ENCODE measurements around the gene SUPT3H.
A peak's percentile ranks its signal among the peaks of the same experiment; 100 is the strongest.

SUPT3H gene

GRCh38 chr6:45351667-45352066, 26.1 kb downstream of the SUPT3H start:
- Histone ChIP-seq H3K23ac (ENCODE audit: low read length) (no peak overlapping the region), H3K18ac (ENCODE audit: low read length) (no peak overlapping the region), H3K79me1 (ENCODE audit: low read length) (no peaks in the 10 kb centered on the region), H3K4ac (ENCODE audit: low read depth, low read length) (no peak overlapping the region), H3K27me3 (ENCODE audit: insufficient read depth, low read length, poor library complexity) (no peaks in the 10 kb centered on the region), H4K8ac (ENCODE audit: low read depth, low read length) (no peak overlapping the region), H2BK5ac (ENCODE audit: low read length) (no peak overlapping the region), H3K36me3 (ENCODE audit: control insufficient read depth, insufficient read depth, low read length) (no peaks in the 10 kb centered on the region), H2BK120ac (ENCODE audit: low read depth, low read length) (no peak overlapping the region), H2BK15ac (replicated peaks; ENCODE audit: low read depth) (no peak overlapping the region), H3K4me2 (ENCODE audit: low read length) (no peak overlapping the region), H3K4me1 (ENCODE audit: control insufficient read depth, low read depth, low read length) (peaks cover 3% of the 10 kb centered on the region), H3K79me2 (ENCODE audit: control insufficient read depth, insufficient read depth, low read length) (no peaks in the 10 kb centered on the region), H3K9ac (ENCODE audit: low read length) (no peak overlapping the region), H3K27ac (ENCODE audit: low read depth, low read length) (no peak overlapping the region), H2AK5ac (ENCODE audit: low read length) (no peak overlapping the region), H3K4me3 (ENCODE audit: low read length) (no peak overlapping the region), H3K56ac (ENCODE audit: low read length) (no peak overlapping the region), H4K5ac (ENCODE audit: low read length) (no peak overlapping the region)
- DNase-seq = no peak
- WGBS (ENCODE audit: extremely low coverage, insufficient coverage, low lambda C conversion rate) = 100% methylated on average over 1 of the region's 1 CpG

DNA sequence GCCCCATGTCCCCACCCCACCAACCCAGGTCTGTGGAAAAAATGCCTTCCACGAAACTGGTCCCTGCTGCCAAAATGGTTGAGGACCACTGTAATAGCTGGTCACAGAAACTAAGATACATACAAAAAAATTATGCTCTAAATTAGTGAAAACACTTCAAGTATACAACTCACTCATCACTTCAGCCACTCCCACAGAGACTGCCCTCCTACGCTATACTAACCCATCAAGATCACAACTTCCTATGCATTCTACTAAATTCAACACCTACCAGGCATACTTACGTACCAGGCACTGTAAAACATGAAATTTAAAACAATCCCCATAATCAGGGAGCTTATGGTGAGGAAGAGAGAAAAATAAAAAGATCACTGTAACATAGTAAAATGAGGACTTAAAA, 26.7 kb downstream of the SUPT3H start:
- no CpG with 5 or more reads among the region's 3 CpGs for WGBS (ENCODE audit: extremely low coverage, insufficient coverage, low lambda C conversion rate)
- no peak overlapping the region for H4K8ac ChIP-seq (ENCODE audit: low read depth, low read length)

GRCh38 chr6:45350186-45350710, 27.5 kb downstream of the SUPT3H start:
- H4K8ac ChIP-seq (ENCODE audit: low read depth, low read length) = no peak overlapping the region
- H3K23ac ChIP-seq (ENCODE audit: low read length) = no peak overlapping the region
- H3K4me1 ChIP-seq (ENCODE audit: control insufficient read depth, low read depth, low read length) = peaks cover 3% of the 10 kb centered on the region
- no peak overlapping the region for H2AK5ac ChIP-seq (ENCODE audit: low read length)
- H3K9ac ChIP-seq (ENCODE audit: low read length) = no peak overlapping the region
- no peaks in the 10 kb centered on the region for H3K36me3 ChIP-seq (ENCODE audit: control insufficient read depth, insufficient read depth, low read length)
- no peak overlapping the region for H3K4me3 ChIP-seq (ENCODE audit: low read length)
- H4K5ac ChIP-seq (ENCODE audit: low read length) = no peak overlapping the region
- H3K4ac ChIP-seq (ENCODE audit: low read depth, low read length) = no peak overlapping the region
- H3K18ac ChIP-seq (ENCODE audit: low read length) = no peak overlapping the region
- H3K79me2 ChIP-seq (ENCODE audit: control insufficient read depth, insufficient read depth, low read length) = no peaks in the 10 kb centered on the region
- no peaks in the 10 kb centered on the region for H3K27me3 ChIP-seq (ENCODE audit: insufficient read depth, low read length, poor library complexity)
- H3K27ac ChIP-seq (ENCODE audit: low read depth, low read length) = no peak overlapping the region
- DNase-seq = no peak
- H3K56ac ChIP-seq (ENCODE audit: low read length) = no peak overlapping the region
- no peak overlapping the region for H2BK5ac ChIP-seq (ENCODE audit: low read length)
- H2BK120ac ChIP-seq (ENCODE audit: low read depth, low read length) = no peak overlapping the region
- no peak overlapping the region for H2BK15ac ChIP-seq (replicated peaks; ENCODE audit: low read depth)
- H3K79me1 ChIP-seq (ENCODE audit: low read length) = no peaks in the 10 kb centered on the region
- no peak overlapping the region for H3K4me2 ChIP-seq (ENCODE audit: low read length)

More for the DNA sequence above, 26.7 kb downstream of the SUPT3H start:
- H2AK5ac ChIP-seq (ENCODE audit: low read length) = no peak overlapping the region
- H3K27me3 ChIP-seq (ENCODE audit: insufficient read depth, low read length, poor library complexity) = no peaks in the 10 kb centered on the region
- H3K56ac ChIP-seq (ENCODE audit: low read length) = no peak overlapping the region
- peaks cover 3% of the 10 kb centered on the region for H3K4me1 ChIP-seq (ENCODE audit: control insufficient read depth, low read depth, low read length)
- no peak overlapping the region for H2BK5ac ChIP-seq (ENCODE audit: low read length)
- no peaks in the 10 kb centered on the region for H3K36me3 ChIP-seq (ENCODE audit: control insufficient read depth, insufficient read depth, low read length)
- no peak for DNase-seq
- H3K4me2 ChIP-seq (ENCODE audit: low read length) = no peak overlapping the region
- H3K79me2 ChIP-seq (ENCODE audit: control insufficient read depth, insufficient read depth, low read length) = no peaks in the 10 kb centered on the region
- no peak overlapping the region for H3K4ac ChIP-seq (ENCODE audit: low read depth, low read length)
- no peak overlapping the region for H3K18ac ChIP-seq (ENCODE audit: low read length)
- H3K27ac ChIP-seq (ENCODE audit: low read depth, low read length) = no peak overlapping the region
- H2BK120ac ChIP-seq (ENCODE audit: low read depth, low read length) = no peak overlapping the region
- H3K9ac ChIP-seq (ENCODE audit: low read length) = no peak overlapping the region
- H3K79me1 ChIP-seq (ENCODE audit: low read length) = no peaks in the 10 kb centered on the region
- no peak overlapping the region for H3K4me3 ChIP-seq (ENCODE audit: low read length)
- no peak overlapping the region for H2BK15ac ChIP-seq (replicated peaks; ENCODE audit: low read depth)
- no peak overlapping the region for H4K5ac ChIP-seq (ENCODE audit: low read length)
- no peak overlapping the region for H3K23ac ChIP-seq (ENCODE audit: low read length)

- H4K5ac ChIP-seq (ENCODE audit: low read length) = no peak overlapping the region
- H2AK5ac ChIP-seq (ENCODE audit: low read length) = no peak overlapping the region
- no peak overlapping the region for H3K4ac ChIP-seq (ENCODE audit: low read depth, low read length)
- DNase-seq = no peak
- H3K27me3 ChIP-seq (ENCODE audit: insufficient read depth, low read length, poor library complexity) = no peaks in the 10 kb centered on the region
- no peak overlapping the region for H2BK5ac ChIP-seq (ENCODE audit: low read length)
- H3K4me1 ChIP-seq (ENCODE audit: control insufficient read depth, low read depth, low read length) = no peaks in the 10 kb centered on the region
- no peak overlapping the region for H4K8ac ChIP-seq (ENCODE audit: low read depth, low read length)
- no CpG with 5 or more reads among the region's 2 CpGs for WGBS (ENCODE audit: extremely low coverage, insufficient coverage, low lambda C conversion rate)
- H3K4me3 ChIP-seq (ENCODE audit: low read length) = no peak overlapping the region
- H3K18ac ChIP-seq (ENCODE audit: low read length) = no peak overlapping the region
- H3K4me2 ChIP-seq (ENCODE audit: low read length) = no peak overlapping the region
- H3K79me1 ChIP-seq (ENCODE audit: low read length) = no peaks in the 10 kb centered on the region
- H2BK15ac ChIP-seq (replicated peaks; ENCODE audit: low read depth) = no peak overlapping the region
- H3K23ac ChIP-seq (ENCODE audit: low read length) = no peak overlapping the region
- H2BK120ac ChIP-seq (ENCODE audit: low read depth, low read length) = no peak overlapping the region
- no peaks in the 10 kb centered on the region for H3K36me3 ChIP-seq (ENCODE audit: control insufficient read depth, insufficient read depth, low read length)
- no peak overlapping the region for H3K56ac ChIP-seq (ENCODE audit: low read length)
- no peaks in the 10 kb centered on the region for H3K79me2 ChIP-seq (ENCODE audit: control insufficient read depth, insufficient read depth, low read length)
- no peak overlapping the region for H3K27ac ChIP-seq (ENCODE audit: low read depth, low read length)
- H3K9ac ChIP-seq (ENCODE audit: low read length) = no peak overlapping the region
Measured at GRCh38 chr6:45344900-45345299, 32.8 kb downstream of the SUPT3H start.

- no peak overlapping the region for H2BK15ac ChIP-seq (replicated peaks; ENCODE audit: low read depth)
- no peak overlapping the region for H3K18ac ChIP-seq (ENCODE audit: low read length)
- H2BK120ac ChIP-seq (ENCODE audit: low read depth, low read length) = no peak overlapping the region
- no peak overlapping the region for H3K4me3 ChIP-seq (ENCODE audit: low read length)
- no peak overlapping the region for H3K4ac ChIP-seq (ENCODE audit: low read depth, low read length)
- H3K79me1 ChIP-seq (ENCODE audit: low read length) = no peaks in the 10 kb centered on the region
- peaks cover 4% of the 10 kb centered on the region for H3K4me1 ChIP-seq (ENCODE audit: control insufficient read depth, low read depth, low read length)
- no peak overlapping the region for H4K5ac ChIP-seq (ENCODE audit: low read length)
- no peak overlapping the region for H3K4me2 ChIP-seq (ENCODE audit: low read length)
- no peak overlapping the region for H2AK5ac ChIP-seq (ENCODE audit: low read length)
- H3K36me3 ChIP-seq (ENCODE audit: control insufficient read depth, insufficient read depth, low read length) = no peaks in the 10 kb centered on the region
- DNase-seq = no peak
- H3K56ac ChIP-seq (ENCODE audit: low read length) = no peak overlapping the region
- no peak overlapping the region for H3K9ac ChIP-seq (ENCODE audit: low read length)
- H2BK5ac ChIP-seq (ENCODE audit: low read length) = no peak overlapping the region
- H3K27me3 ChIP-seq (ENCODE audit: insufficient read depth, low read length, poor library complexity) = no peaks in the 10 kb centered on the region
- H3K79me2 ChIP-seq (ENCODE audit: control insufficient read depth, insufficient read depth, low read length) = no peaks in the 10 kb centered on the region
- H4K8ac ChIP-seq (ENCODE audit: low read depth, low read length) = no peak overlapping the region
- H3K27ac ChIP-seq (ENCODE audit: low read depth, low read length) = no peak overlapping the region
- no peak overlapping the region for H3K23ac ChIP-seq (ENCODE audit: low read length)
Measured at GRCh38 chr6:45328523-45328922, 49.2 kb downstream of the SUPT3H start.

- H3K27ac ChIP-seq (ENCODE audit: low read depth, low read length) = no peak within 1 kb of the TSS
- no peaks in the 10 kb centered on the region for H3K79me2 ChIP-seq (ENCODE audit: control insufficient read depth, insufficient read depth, low read length)
- H2BK120ac ChIP-seq (ENCODE audit: low read depth, low read length) = peak within 1 kb of the TSS; percentile 38
- no peak within 1 kb of the TSS for H3K56ac ChIP-seq (ENCODE audit: low read length)
- no peak within 1 kb of the TSS for H3K4me3 ChIP-seq (ENCODE audit: low read length)
- no peaks in the 10 kb centered on the region for H3K27me3 ChIP-seq (ENCODE audit: insufficient read depth, low read length, poor library complexity)
- no peaks in the 10 kb centered on the region for H3K79me1 ChIP-seq (ENCODE audit: low read length)
- H4K5ac ChIP-seq (ENCODE audit: low read length) = no peak within 1 kb of the TSS
- no CpG with 5 or more reads among the region's 5 CpGs for WGBS (ENCODE audit: extremely low coverage, insufficient coverage, low lambda C conversion rate)
- H2BK15ac ChIP-seq (replicated peaks; ENCODE audit: low read depth) = no peak within 1 kb of the TSS
- H2AK5ac ChIP-seq (ENCODE audit: low read length) = no peak within 1 kb of the TSS
- no peak within 1 kb of the TSS for H3K4me2 ChIP-seq (ENCODE audit: low read length)
- no peak within 1 kb of the TSS for H3K4ac ChIP-seq (ENCODE audit: low read depth, low read length)
- peak within 1 kb of the TSS; percentile 26 for H3K9ac ChIP-seq (ENCODE audit: low read length)
- H3K36me3 ChIP-seq (ENCODE audit: control insufficient read depth, insufficient read depth, low read length) = no peaks in the 10 kb centered on the region
- no peak within 1 kb of the TSS for H2BK5ac ChIP-seq (ENCODE audit: low read length)
- no peak within 1 kb of the TSS for H4K8ac ChIP-seq (ENCODE audit: low read depth, low read length)
- no peak within 1 kb of the TSS for H3K18ac ChIP-seq (ENCODE audit: low read length)
- peaks cover 4% of the 10 kb centered on the region for H3K4me1 ChIP-seq (ENCODE audit: control insufficient read depth, low read depth, low read length)
- H3K23ac ChIP-seq (ENCODE audit: low read length) = no peak within 1 kb of the TSS
- peak; percentile 33 for DNase-seq
Measured at GRCh38 chr6:45327956-45328522, 49.7 kb downstream of the SUPT3H start, which contains the start of gene RUNX2. TSS of gene RUNX2 (plus strand) at chr6:45328330. CDS start at chr6:45328727, 397 bp downstream.
